HPDE6-E6E7 (cell line): Measurements from ENCODE around the gene MASP2.
"Not testable (repeated sequence)": the region's sequence is repeated elsewhere in the genome, so short reads cannot be mapped to it uniquely, and the experiment has no call there.

Source experiments
- DNase-seq: peaks from one replicate; pipeline ENCODE4 v3.0.0; 2011; ENCODE audit warnings: missing footprints; ENCODE audit errors: extremely low spot score

The MASP2 gene

GRCh38 chr1:11058595-11059154 is 11.6 kb upstream of the MASP2 start:
- no peak for DNase-seq

GRCh38 chr1:11058026-11058425 is 11.0 kb upstream of the MASP2 start:
- DNase-seq: no peak

- DNase-seq: no peak
Measured at GRCh38 chr1:11057477-11057876, 10.4 kb upstream of the MASP2 start.

- DNase-seq: no peak
Measured at GRCh38 chr1:11056504-11056903, 9.5 kb upstream of the MASP2 start.

GRCh38 chr1:11055676-11056075 is 8.6 kb upstream of the MASP2 start:
- no peak for DNase-seq

GRCh38 chr1:11054666-11055065 is 7.6 kb upstream of the MASP2 start:
- DNase-seq: no peak

GRCh38 chr1:11054181-11054580 is 7.1 kb upstream of the MASP2 start:
- no peak for DNase-seq

- no peak for DNase-seq
Measured at GRCh38 chr1:11053758-11054137, 6.7 kb upstream of the MASP2 start.

GRCh38 chr1:11052839-11053757 is 6.1 kb upstream of the MASP2 start:
- DNase-seq: no peak

- no peak for DNase-seq
Measured at GRCh38 chr1:11051781-11052511, 4.9 kb upstream of the MASP2 start.

GRCh38 chr1:11051121-11051520 is 4.1 kb upstream of the MASP2 start:
- not testable (repeated sequence) for DNase-seq

- no peak for DNase-seq
Measured at GRCh38 chr1:11046270-11046566, 821 bp downstream of the MASP2 start.

- no peak for DNase-seq
Measured at GRCh38 chr1:11045428-11046269, 1.4 kb downstream of the MASP2 start.

GRCh38 chr1:11044849-11045427 is 2.1 kb downstream of the MASP2 start:
- no peak for DNase-seq

- DNase-seq: no peak
Measured at GRCh38 chr1:11044086-11044848, 2.8 kb downstream of the MASP2 start.

GRCh38 chr1:11042995-11043874 is 3.8 kb downstream of the MASP2 start:
- DNase-seq: no peak

- no peak for DNase-seq
Measured at GRCh38 chr1:11042065-11042464, 5.0 kb downstream of the MASP2 start.

GRCh38 chr1:11041048-11041447 is 6.0 kb downstream of the MASP2 start:
- no peak for DNase-seq

GRCh38 chr1:11040105-11040429 is 7.0 kb downstream of the MASP2 start:
- DNase-seq: not testable (repeated sequence)
